ENCODE results near the gene ST3GAL3. TPM values are rescaled to one million over a fixed set of nuclear protein-coding genes. Genes with fewer than 3 reads are reported as not detected.

The ST3GAL3 gene
- total and polyA plus RNA-seq, 12 donors, result 14.5 to 39.3 (median 31.7) TPM

- WGBS, 2 donors, result 94 to 96% methylated on average over 2 of the region's 2 CpGs
- ATAC-seq (no peak), DNase-seq (no peak)
- no peak for TF ChIP-seq CTCF (IDR thresholded peaks at IDR 0.05)
- intact Hi-C loops (cut with DNase I), result no loop called here
- H3K9me3 ChIP-seq, result no peaks in the 10 kb centered on the region
- H3K27me3 ChIP-seq, result no peaks in the 10 kb centered on the region
- H3K4me1 ChIP-seq, result peaks cover 0 to 16% (median 10%) of the 10 kb centered on the region in 9 donors
- no peak overlapping the region for H3K4me3 ChIP-seq
- H3K27ac ChIP-seq, result no peak overlapping the region
- H3K36me3 ChIP-seq, result peaks cover 0 to 5% (median 0%) of the 10 kb centered on the region in 9 donors
Measured at GRCh38 chr1:43722810-43723209, 15.5 kb downstream of the ST3GAL3 start.

- no peak for TF ChIP-seq CTCF (IDR thresholded peaks at IDR 0.05)
- H3K27me3 ChIP-seq, result no peaks in the 10 kb centered on the region
- no peak for ATAC-seq
- H3K36me3 ChIP-seq, result peaks cover 0 to 4% (median 0%) of the 10 kb centered on the region in 9 donors
- H3K9me3 ChIP-seq, result no peaks in the 10 kb centered on the region
- 89 to 90% methylated on average over 4 of the region's 4 CpGs for WGBS, 2 donors
- intact Hi-C loops (cut with DNase I), result no loop called here
- peaks cover 0 to 10% (median 0%) of the 10 kb centered on the region in 9 donors for H3K4me1 ChIP-seq
- no peak overlapping the region for H3K27ac ChIP-seq
- H3K4me3 ChIP-seq, result no peak overlapping the region
- no peak for DNase-seq
Measured at GRCh38 chr1:43729816-43730463, 22.6 kb downstream of the ST3GAL3 start.

GRCh38 chr1:43731867-43732531 lies 24.7 kb downstream of the ST3GAL3 start:
- WGBS, 2 donors, result 57 to 64% methylated on average over 7 of the region's 7 CpGs
- peaks cover 0 to 19% (median 0%) of the 10 kb centered on the region in 9 donors for H3K36me3 ChIP-seq
- H3K27me3 ChIP-seq, result no peaks in the 10 kb centered on the region
- no peak overlapping the region for H3K27ac ChIP-seq
- intact Hi-C loops (cut with DNase I), result no loop called here
- H3K9me3 ChIP-seq, result no peaks in the 10 kb centered on the region
- DNase-seq, result no peak
- ATAC-seq, result peak in 2 of 8 donors; percentile 18 to 27
- H3K4me3 ChIP-seq, result no peak overlapping the region
- H3K4me1 ChIP-seq, result peaks cover 0 to 10% (median 0%) of the 10 kb centered on the region in 9 donors
- no peak for TF ChIP-seq CTCF (IDR thresholded peaks at IDR 0.05)

GRCh38 chr1:43736819-43737218 lies 29.5 kb downstream of the ST3GAL3 start:
- intact Hi-C loops (cut with DNase I), result no loop called here
- no peak for DNase-seq
- Histone ChIP-seq H3K4me1 (peaks cover 0 to 9% (median 0%) of the 10 kb centered on the region in 9 donors), H3K27me3 (no peaks in the 10 kb centered on the region), H3K4me3 (no peak overlapping the region), H3K9me3 (no peaks in the 10 kb centered on the region), H3K36me3 (peaks cover 0 to 55% (median 0%) of the 10 kb centered on the region in 9 donors), H3K27ac (no peak overlapping the region)
- WGBS, 2 donors, result 88 to 92% methylated on average over 2 of the region's 2 CpGs
- ATAC-seq, result no peak
- no peak for TF ChIP-seq CTCF (IDR thresholded peaks at IDR 0.05)
